Colonic mucosa (tissue), 4 donors: Measurements from ENCODE around the gene GRM2. TPM values are rescaled to one million over a fixed set of nuclear protein-coding genes. Genes with fewer than 3 reads are reported as not detected.
A peak's percentile ranks its signal among the peaks of the same experiment; 100 is the strongest.

Experiments used
- DNase-seq: peaks from one replicate; pipeline ENCODE4 v3.0.0-alpha.2; 2020
- H3K27ac ChIP-seq: fragments of 200-600 bp; one replicate; pipeline ENCODE4 v1.8.0; 2021
- H3K27me3 ChIP-seq: fragments of 200-600 bp; one replicate; pipeline ENCODE4 v1.8.0; 2021
- H3K36me3 ChIP-seq: fragments of 200-600 bp; one replicate; pipeline ENCODE4 v1.8.0; 2021
- H3K4me1 ChIP-seq: fragments of 200-600 bp; one replicate; pipeline ENCODE4 v1.8.0; 2021; ENCODE audit warnings: mild to moderate bottlenecking
- H3K4me3 ChIP-seq: fragments of 200-600 bp; one replicate; pipeline ENCODE4 v1.8.0; 2021
- H3K9ac ChIP-seq, 2 donors: one replicate each; pipeline ENCODE4 v1.7.0; 2013; ENCODE audit warnings: control low read depth in 2 of 2, low read depth in 2 of 2, low read length in 2 of 2
- H3K9me3 ChIP-seq: fragments of 200-600 bp; one replicate; pipeline ENCODE4 v1.8.0; 2021
- CTCF ChIP-seq: fragments of 200-600 bp; IDR thresholded peaks from one replicate; pipeline ENCODE4 v1.8.0; 2022; ENCODE audit warnings: antibody characterized with exemption, mild to moderate bottlenecking
- intact Hi-C: fragments of 100-400 bp; cut with DNase I; formaldehyde crosslinking; loops from one replicate; pipeline ENCODE4 v1.14.1; 2022
- total RNA-seq, 2 donors: library from RNA; stranded (reverse); fragmentation: NEBNext Ultra II Directional in 1 of 2; extraction: Animal tissue kit (Norgen Biotek cat#: 25700) in 1 of 2; gene quantifications; one replicate each; pipeline ENCODE4 v1.2.1, GENCODE V29; 2021
- donor health status: healthy.
- donor health status: DM: no; HTN: no; CAD: no.
- donor health status: DM: no; HTN: no; CAD: no.

Gene GRM2
- total RNA-seq, 2 donors from 2014 or later, result 0.12 TPM; not detected in 1

DNA sequence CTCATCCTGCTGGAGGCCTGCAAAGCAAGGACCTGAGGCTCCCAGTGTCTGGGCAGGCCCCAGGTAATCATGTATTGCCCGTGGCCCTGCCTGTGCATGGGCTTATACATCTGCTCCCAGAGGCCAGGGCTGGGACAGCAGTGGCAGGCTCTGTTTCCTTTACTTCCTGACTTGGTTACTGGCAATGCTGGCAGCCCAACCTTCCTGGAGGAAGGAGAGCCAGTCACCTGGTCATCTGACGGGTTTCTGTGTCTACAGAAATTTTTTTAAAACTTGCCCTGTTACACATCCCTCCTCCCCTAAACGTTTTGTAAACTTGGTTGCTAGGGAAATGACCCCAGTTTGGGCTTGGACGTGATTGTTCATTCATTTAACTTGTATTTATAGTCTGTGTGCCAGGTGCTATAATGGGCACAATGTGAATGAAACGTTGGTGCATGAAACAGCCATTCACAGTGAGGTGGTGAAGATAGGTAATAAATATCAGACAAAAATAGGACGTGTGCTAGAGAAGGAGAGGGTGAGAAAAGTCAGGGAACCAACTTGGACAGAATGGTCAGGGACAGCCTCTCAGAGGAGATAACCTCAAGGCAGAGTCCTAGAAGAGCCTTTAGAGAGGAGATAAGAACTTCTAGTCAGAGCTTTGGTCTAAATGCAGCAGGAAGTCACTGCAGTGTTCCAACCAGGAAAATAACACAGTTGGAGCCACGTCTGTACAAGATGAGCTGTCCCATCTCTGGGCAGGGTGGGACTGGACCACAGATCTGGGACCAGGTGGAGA is 21.7 kb upstream of the GRM2 start:
- H3K9ac ChIP-seq, result no peak overlapping the region
- H3K27me3 ChIP-seq, result no peaks in the 10 kb centered on the region
- no peak for DNase-seq
- H3K4me3 ChIP-seq, result no peak overlapping the region
- intact Hi-C loops, result loop anchor here (5.0 kb wide), 2 partner anchors 43 to 183 kb away; partner anchors contain the start of gene DCAF1
- H3K27ac ChIP-seq, result no peak overlapping the region
- H3K36me3 ChIP-seq, result no peaks in the 10 kb centered on the region
- H3K9me3 ChIP-seq, result no peaks in the 10 kb centered on the region
- H3K4me1 ChIP-seq, result peaks cover 18% of the 10 kb centered on the region
- no peak for TF ChIP-seq CTCF

DNA sequence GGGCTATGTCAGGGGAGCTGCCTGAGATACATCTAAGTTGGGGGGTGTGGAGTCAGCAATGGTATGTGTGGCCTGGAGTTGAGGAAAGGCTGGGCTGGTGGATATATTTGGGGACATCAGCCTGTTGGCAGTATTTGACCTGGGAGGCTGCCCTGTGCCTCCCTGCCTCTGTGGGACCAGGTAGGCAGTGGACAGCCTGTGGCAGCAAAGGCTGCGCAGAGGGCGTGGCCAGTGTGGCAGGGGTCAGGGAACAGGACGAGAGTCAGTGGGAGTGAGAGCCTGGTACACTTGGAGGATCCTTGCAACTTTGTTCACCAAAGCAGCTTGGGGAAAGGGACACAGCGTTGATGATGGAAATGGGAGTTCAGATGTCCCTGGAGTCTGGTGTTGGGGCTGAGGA is 20.8 kb upstream of the GRM2 start:
- no peak overlapping the region for H3K4me3 ChIP-seq
- H3K9me3 ChIP-seq, result no peaks in the 10 kb centered on the region
- peak overlapping the region; percentile 40 for H3K27ac ChIP-seq
- intact Hi-C loops, result no loop called here
- no peak for TF ChIP-seq CTCF
- peaks cover 9% of the 10 kb centered on the region for H3K4me1 ChIP-seq
- no peaks in the 10 kb centered on the region for H3K36me3 ChIP-seq
- no peaks in the 10 kb centered on the region for H3K27me3 ChIP-seq
- H3K9ac ChIP-seq, result no peak overlapping the region
- no peak for DNase-seq

DNA sequence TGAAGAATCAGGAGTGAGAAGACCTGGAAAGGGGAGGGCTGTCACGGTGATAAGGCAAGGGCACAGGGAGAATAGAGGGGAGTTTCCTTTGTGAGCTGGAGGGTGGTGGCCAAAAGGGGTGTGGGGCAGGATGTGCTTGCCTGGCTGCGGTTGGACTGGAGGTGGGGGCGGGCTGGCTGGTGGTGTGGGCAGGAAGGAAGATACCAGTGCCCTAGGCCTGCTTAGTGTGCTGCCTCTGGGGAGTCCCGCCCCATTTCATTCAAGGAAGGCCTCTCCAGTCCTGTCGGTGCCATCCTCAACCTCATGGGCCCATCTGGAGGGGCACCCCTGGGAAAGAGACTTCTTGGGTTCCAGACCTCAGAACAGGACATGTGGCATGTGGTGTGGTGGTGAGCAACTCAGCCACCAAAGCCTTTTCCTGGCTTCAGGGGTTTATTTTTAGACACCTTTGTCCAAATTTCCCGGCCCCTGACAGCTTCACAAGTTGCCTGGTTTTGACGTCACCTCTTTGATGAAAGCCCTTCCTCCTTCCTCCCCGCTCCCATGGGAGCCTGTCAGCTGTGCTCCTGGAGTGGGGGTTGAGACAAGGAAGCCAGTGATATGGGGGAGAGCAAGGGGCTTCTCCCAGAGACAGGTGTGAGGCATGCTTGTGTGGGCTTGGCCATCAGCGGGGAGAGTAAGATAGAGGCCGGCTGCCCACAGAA is 20.2 kb upstream of the GRM2 start:
- no peaks in the 10 kb centered on the region for H3K36me3 ChIP-seq
- H3K4me1 ChIP-seq, result peaks cover 3% of the 10 kb centered on the region
- peak overlapping the region; percentile 40 for H3K27ac ChIP-seq
- intact Hi-C loops, result no loop called here
- no peak overlapping the region for H3K9ac ChIP-seq
- no peak for TF ChIP-seq CTCF
- DNase-seq, result peak; percentile 41
- no peaks in the 10 kb centered on the region for H3K9me3 ChIP-seq
- no peak overlapping the region for H3K4me3 ChIP-seq
- H3K27me3 ChIP-seq, result no peaks in the 10 kb centered on the region

GRCh38 chr3:51687431-51688205 is 19.2 kb upstream of the GRM2 start:
- H3K4me1 ChIP-seq, result no peaks in the 10 kb centered on the region
- H3K27ac ChIP-seq, result no peak overlapping the region
- intact Hi-C loops, result no loop called here
- no peaks in the 10 kb centered on the region for H3K36me3 ChIP-seq
- no peak overlapping the region for H3K9ac ChIP-seq
- no peaks in the 10 kb centered on the region for H3K27me3 ChIP-seq
- no peaks in the 10 kb centered on the region for H3K9me3 ChIP-seq
- DNase-seq, result no peak
- H3K4me3 ChIP-seq, result no peak overlapping the region
- no peak for TF ChIP-seq CTCF

DNA sequence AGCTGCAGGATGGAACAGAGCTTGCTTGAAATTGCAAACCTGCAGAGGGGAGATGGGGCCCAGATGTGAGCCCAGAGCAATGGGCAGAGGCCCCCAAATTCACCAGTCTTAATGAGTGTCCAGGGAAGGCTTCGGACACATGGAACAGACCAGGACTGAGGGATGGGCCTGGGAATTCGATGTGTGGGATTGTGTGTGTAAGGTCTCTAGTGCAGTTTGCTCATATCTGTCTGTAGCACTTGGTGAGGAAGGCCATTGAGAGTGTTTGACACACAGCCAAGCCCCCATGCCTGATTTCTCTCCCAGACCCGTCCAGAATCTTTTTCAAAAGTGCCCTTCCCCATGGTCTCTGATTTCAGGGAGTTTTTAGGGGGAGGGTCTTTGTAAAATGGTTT is 18.7 kb upstream of the GRM2 start:
- no peaks in the 10 kb centered on the region for H3K27me3 ChIP-seq
- H3K9me3 ChIP-seq, result no peaks in the 10 kb centered on the region
- H3K4me3 ChIP-seq, result no peak overlapping the region
- H3K9ac ChIP-seq, result no peak overlapping the region
- no peak overlapping the region for H3K27ac ChIP-seq
- intact Hi-C loops, result no loop called here
- H3K4me1 ChIP-seq, result no peaks in the 10 kb centered on the region
- DNase-seq, result no peak
- no peaks in the 10 kb centered on the region for H3K36me3 ChIP-seq
- no peak for TF ChIP-seq CTCF
